ENCODE measurements around the gene FLOT1. TPM values are rescaled to one million over a fixed set of nuclear protein-coding genes. Genes with fewer than 3 reads are reported as not detected.
"Not testable (repeated sequence)": the region's sequence is repeated elsewhere in the genome, so short reads cannot be mapped to it uniquely, and the experiment has no call there.

The FLOT1 gene
- total and polyA plus RNA-seq, 4 donors, result 69.4 to 215 (median 157) TPM

DNA sequence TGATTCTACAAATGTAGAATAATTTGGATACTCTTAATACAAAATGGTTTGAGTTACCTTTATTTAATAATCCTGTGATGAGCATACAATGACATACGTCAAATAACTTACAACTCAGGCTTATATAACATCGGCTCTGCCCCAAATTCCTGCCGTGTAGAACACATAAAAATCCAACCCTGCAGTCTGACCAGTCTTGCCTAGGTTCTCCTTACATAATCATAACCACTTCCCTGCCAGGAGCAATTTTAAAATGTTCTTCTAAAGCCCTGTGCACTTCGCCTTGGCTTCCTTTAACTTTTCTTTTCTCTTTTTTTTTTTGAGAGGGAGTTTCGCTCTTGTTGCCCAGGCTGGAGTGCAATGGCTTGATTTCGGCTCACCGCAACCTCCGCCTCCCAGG, 18.1 kb upstream of the FLOT1 start:
- 92% methylated on average over 7 of the region's 8 CpGs for WGBS (ENCODE audit: insufficient coverage)
- Histone ChIP-seq H3K9me3 (ENCODE audit: control insufficient read depth, insufficient read depth, low read length) (no peaks in the 10 kb centered on the region), H3K27me3 (ENCODE audit: control insufficient read depth, insufficient read depth, low read length) (no peaks in the 10 kb centered on the region), H3K4me1 (ENCODE audit: control insufficient read depth, insufficient read depth, low read length) (peaks cover 7% of the 10 kb centered on the region), H3K36me3 (ENCODE audit: control insufficient read depth, insufficient read depth, low read length) (no peaks in the 10 kb centered on the region), H3K4me3 (ENCODE audit: low read depth, low read length) (no peak overlapping the region), H3K27ac (ENCODE audit: low read depth, low read length) (no peak overlapping the region)
- no peak for DNase-seq (ENCODE audit: low read depth in 4 of 6, low spot score in 6 of 6)

DNA sequence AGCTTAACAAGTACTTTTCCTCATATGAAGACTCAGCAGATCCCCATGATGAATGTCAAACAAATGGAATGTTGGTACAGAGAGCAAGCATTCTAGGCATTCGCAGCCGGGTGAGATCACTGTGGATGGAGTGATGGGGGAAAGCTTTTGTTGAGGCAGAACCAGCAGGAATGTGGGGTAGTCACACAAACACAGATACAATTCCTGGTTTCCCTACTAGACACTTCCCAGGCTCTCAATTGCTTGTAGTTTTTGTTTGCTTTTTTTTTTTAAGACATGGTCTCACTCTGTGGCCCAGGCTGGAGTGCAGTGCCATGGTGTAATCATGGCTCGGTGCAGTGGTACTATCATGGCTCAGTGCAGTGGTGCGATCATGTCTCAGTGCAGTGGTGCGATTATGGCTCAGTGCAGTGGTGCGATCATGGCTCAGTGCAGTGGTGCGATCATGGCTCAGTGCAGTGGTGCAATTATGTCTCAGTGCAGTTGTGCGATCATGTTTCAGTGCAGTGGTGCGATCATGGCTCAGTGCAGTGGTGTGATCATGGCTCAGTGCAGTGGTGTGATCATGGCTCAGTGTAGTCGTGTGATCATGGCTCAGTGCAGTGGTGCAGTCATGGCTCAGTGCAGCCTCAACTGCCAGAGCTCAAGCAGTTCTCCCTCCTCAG, 17.2 kb upstream of the FLOT1 start:
- no peaks in the 10 kb centered on the region for H3K27me3 ChIP-seq (ENCODE audit: control insufficient read depth, insufficient read depth, low read length)
- H3K4me3 ChIP-seq (ENCODE audit: low read depth, low read length), result no peak overlapping the region
- peaks cover 7% of the 10 kb centered on the region for H3K4me1 ChIP-seq (ENCODE audit: control insufficient read depth, insufficient read depth, low read length)
- 97% methylated on average over 8 of the region's 10 CpGs for WGBS (ENCODE audit: insufficient coverage)
- no peaks in the 10 kb centered on the region for H3K9me3 ChIP-seq (ENCODE audit: control insufficient read depth, insufficient read depth, low read length)
- no peak for DNase-seq (ENCODE audit: low read depth in 4 of 6, low spot score in 6 of 6)
- H3K27ac ChIP-seq (ENCODE audit: low read depth, low read length), result no peak overlapping the region
- no peaks in the 10 kb centered on the region for H3K36me3 ChIP-seq (ENCODE audit: control insufficient read depth, insufficient read depth, low read length)

DNA sequence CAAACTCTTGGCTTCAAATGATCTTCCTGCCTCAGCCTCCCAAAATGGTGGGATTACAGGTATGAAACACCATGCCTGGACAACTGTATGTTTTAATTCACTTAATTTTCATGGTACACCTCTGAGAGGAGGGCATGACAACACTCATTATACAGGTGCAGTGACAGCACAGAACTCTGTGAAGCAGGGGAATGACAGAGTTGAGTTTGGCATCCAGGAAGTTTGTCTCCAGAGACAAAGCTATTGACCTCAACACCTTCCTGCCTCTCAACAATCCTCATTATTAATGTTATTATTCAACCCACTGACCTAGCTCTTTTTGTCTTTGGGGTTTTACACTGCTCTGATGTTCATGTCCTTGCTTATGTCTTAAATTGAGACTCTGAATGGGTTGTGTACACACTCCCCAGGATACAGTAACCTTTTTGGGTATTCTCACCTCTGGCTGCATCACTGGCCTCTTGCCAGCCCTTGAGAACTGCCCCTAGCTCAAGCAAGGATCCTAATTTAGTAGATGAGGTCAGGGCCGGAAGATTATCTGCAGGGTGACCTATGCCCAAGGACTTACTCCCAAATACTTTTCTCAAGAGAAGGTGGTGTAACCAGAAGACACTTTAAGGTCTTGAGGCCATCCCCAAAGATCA, 14.9 kb upstream of the FLOT1 start:
- no peak for DNase-seq (ENCODE audit: low read depth in 4 of 6, low spot score in 6 of 6)
- 100% methylated on average over 1 of the region's 1 CpG for WGBS (ENCODE audit: insufficient coverage)
- Histone ChIP-seq H3K27me3 (ENCODE audit: control insufficient read depth, insufficient read depth, low read length) (no peaks in the 10 kb centered on the region), H3K4me1 (ENCODE audit: control insufficient read depth, insufficient read depth, low read length) (peaks cover 5% of the 10 kb centered on the region), H3K4me3 (ENCODE audit: low read depth, low read length) (no peak overlapping the region), H3K36me3 (ENCODE audit: control insufficient read depth, insufficient read depth, low read length) (no peaks in the 10 kb centered on the region), H3K27ac (ENCODE audit: low read depth, low read length) (no peak overlapping the region), H3K9me3 (ENCODE audit: control insufficient read depth, insufficient read depth, low read length) (no peaks in the 10 kb centered on the region)

GRCh38 chr6:30756405-30757003, 14.0 kb upstream of the FLOT1 start:
- not testable (repeated sequence) for H3K36me3 ChIP-seq (ENCODE audit: control insufficient read depth, insufficient read depth, low read length); H3K9me3 ChIP-seq (ENCODE audit: control insufficient read depth, insufficient read depth, low read length); DNase-seq (ENCODE audit: low read depth in 4 of 6, low spot score in 6 of 6); H3K27ac ChIP-seq (ENCODE audit: low read depth, low read length); H3K4me3 ChIP-seq (ENCODE audit: low read depth, low read length); H3K27me3 ChIP-seq (ENCODE audit: control insufficient read depth, insufficient read depth, low read length); H3K4me1 ChIP-seq (ENCODE audit: control insufficient read depth, insufficient read depth, low read length)
- 94% methylated on average over 5 of the region's 7 CpGs for WGBS (ENCODE audit: insufficient coverage)

DNA sequence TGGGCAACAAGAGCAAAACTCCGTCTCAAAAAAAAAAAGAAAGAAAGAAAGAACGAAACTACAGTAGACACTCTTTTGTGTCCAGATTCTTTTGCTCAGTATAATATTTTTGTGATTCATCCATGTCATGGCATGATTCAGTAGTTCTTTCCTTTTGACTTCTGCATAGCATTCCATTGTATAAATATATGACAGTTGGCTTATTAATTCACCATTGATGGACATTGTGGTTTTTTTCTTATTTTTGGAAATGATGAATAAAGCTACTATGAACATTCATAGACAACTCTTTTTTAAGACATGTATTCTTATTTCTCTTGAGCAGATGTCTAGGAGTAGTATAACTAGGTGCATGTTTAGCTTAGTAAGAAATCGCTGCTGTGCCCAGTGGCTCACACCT, 12.1 kb upstream of the FLOT1 start:
- Histone ChIP-seq H3K4me1 (ENCODE audit: control insufficient read depth, insufficient read depth, low read length) (peaks cover 8% of the 10 kb centered on the region), H3K9me3 (ENCODE audit: control insufficient read depth, insufficient read depth, low read length) (no peaks in the 10 kb centered on the region), H3K4me3 (ENCODE audit: low read depth, low read length) (no peak overlapping the region), H3K27me3 (ENCODE audit: control insufficient read depth, insufficient read depth, low read length) (no peaks in the 10 kb centered on the region), H3K27ac (ENCODE audit: low read depth, low read length) (no peak overlapping the region), H3K36me3 (ENCODE audit: control insufficient read depth, insufficient read depth, low read length) (no peaks in the 10 kb centered on the region)
- no peak for DNase-seq (ENCODE audit: low read depth in 4 of 6, low spot score in 6 of 6)
- 100% methylated on average over 1 of the region's 3 CpGs for WGBS (ENCODE audit: insufficient coverage)

DNA sequence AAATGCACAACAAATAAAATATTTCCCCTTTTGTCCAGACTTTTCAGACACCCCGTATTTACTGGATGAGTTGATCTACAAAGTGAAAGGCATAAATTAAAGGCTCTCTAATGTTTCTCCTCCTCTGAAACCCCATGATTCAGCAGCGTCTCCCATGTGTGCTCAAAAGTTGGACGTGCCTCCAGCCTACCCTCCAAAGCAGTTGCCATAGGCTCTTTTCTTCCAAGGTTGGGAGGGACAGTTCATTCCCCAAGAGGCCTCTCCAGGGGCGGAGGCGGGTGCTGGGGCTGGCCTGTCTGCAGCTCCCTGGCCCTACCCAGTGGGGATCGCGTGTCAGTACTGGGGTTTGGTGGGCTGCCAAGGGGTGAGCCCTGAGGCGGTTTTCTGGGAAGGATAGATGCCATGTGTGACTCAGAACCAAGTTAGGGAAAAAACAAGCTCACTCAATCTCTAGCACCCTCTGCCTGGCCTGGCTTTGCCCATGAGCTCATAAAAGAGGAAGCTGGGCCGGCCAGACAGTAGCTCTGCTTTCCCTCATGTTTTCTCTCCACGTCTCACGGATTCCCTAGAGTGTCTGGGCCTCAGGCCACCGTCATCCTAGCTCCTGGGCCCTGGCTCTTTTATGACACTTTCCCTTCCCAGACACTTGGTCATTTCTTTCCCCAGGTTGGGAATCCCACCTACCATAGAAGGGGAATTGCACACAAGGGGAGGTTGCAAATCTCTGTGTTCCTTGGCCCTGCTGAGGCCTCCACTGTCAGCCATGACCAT, 9.9 kb upstream of the FLOT1 start:
- Histone ChIP-seq H3K27ac (ENCODE audit: low read depth, low read length) (peak overlapping the region; percentile 70), H3K36me3 (ENCODE audit: control insufficient read depth, insufficient read depth, low read length) (no peaks in the 10 kb centered on the region), H3K4me3 (ENCODE audit: low read depth, low read length) (no peak overlapping the region), H3K9me3 (ENCODE audit: control insufficient read depth, insufficient read depth, low read length) (no peaks in the 10 kb centered on the region), H3K4me1 (ENCODE audit: control insufficient read depth, insufficient read depth, low read length) (peaks cover 8% of the 10 kb centered on the region), H3K27me3 (ENCODE audit: control insufficient read depth, insufficient read depth, low read length) (no peaks in the 10 kb centered on the region)
- WGBS (ENCODE audit: insufficient coverage), result 46% methylated on average over 6 of the region's 12 CpGs
- peak in 1 of 6 donors; percentile 79 for DNase-seq (ENCODE audit: low read depth in 4 of 6, low spot score in 6 of 6)

- Histone ChIP-seq H3K4me3 (ENCODE audit: low read depth, low read length) (no peak overlapping the region), H3K27ac (ENCODE audit: low read depth, low read length) (no peak overlapping the region), H3K9me3 (ENCODE audit: control insufficient read depth, insufficient read depth, low read length) (no peaks in the 10 kb centered on the region), H3K27me3 (ENCODE audit: control insufficient read depth, insufficient read depth, low read length) (no peaks in the 10 kb centered on the region), H3K36me3 (ENCODE audit: control insufficient read depth, insufficient read depth, low read length) (no peaks in the 10 kb centered on the region), H3K4me1 (ENCODE audit: control insufficient read depth, insufficient read depth, low read length) (peaks cover 8% of the 10 kb centered on the region)
- DNase-seq (ENCODE audit: low read depth in 4 of 6, low spot score in 6 of 6), result no peak
Measured at GRCh38 chr6:30750379-30750668, 7.8 kb upstream of the FLOT1 start.

DNA sequence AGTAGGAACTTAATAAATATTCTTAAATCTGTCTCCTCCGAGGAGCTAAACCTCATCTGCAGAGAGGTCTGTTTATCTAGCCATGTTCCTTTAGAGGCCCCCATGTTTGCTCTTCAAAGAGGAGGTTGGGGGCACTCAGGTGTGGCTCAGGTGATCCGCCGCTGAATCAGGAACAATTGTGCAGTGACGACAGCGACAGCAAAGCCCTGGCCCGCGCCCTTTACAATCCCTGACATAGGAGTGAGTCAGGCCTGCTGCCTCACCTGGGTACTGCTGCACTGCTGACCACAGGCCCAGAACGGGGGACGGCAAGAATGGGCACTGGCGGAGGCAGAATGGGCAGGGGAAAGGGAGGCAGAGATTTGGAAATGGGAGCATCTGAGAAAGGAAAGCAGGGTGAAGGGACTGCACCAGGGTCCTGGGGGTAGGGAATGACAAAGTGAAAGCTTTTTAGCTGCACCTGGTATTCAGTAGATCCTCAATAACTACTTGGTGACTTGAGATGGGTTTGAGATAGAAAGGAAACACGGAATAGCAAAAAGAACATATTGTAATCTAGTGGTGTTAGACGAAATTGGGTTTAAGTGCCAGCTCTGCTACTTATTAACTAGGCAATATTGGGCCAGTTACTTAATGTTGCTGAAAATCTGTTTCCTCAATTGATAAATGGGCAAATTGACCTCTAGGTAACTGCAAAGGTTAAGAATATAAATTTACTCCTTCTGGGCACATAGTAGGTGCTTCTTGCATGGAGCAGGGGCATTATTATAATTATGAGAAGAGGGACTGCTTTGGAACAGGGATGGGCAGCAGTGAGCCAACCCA, 7.3 kb upstream of the FLOT1 start:
- Histone ChIP-seq H3K36me3 (ENCODE audit: control insufficient read depth, insufficient read depth, low read length) (no peaks in the 10 kb centered on the region), H3K4me1 (ENCODE audit: control insufficient read depth, insufficient read depth, low read length) (peaks cover 12% of the 10 kb centered on the region), H3K27me3 (ENCODE audit: control insufficient read depth, insufficient read depth, low read length) (no peaks in the 10 kb centered on the region), H3K27ac (ENCODE audit: low read depth, low read length) (no peak overlapping the region), H3K9me3 (ENCODE audit: control insufficient read depth, insufficient read depth, low read length) (no peaks in the 10 kb centered on the region), H3K4me3 (ENCODE audit: low read depth, low read length) (no peak overlapping the region)
- no peak for DNase-seq (ENCODE audit: low read depth in 4 of 6, low spot score in 6 of 6)
- whole genome bisulfite sequencing (ENCODE audit: insufficient coverage), result 92% methylated on average over 8 of the region's 12 CpGs

- H3K27me3 ChIP-seq (ENCODE audit: control insufficient read depth, insufficient read depth, low read length), result no peaks in the 10 kb centered on the region
- H3K4me1 ChIP-seq (ENCODE audit: control insufficient read depth, insufficient read depth, low read length), result peaks cover 20% of the 10 kb centered on the region
- no peak overlapping the region for H3K27ac ChIP-seq (ENCODE audit: low read depth, low read length)
- DNase-seq (ENCODE audit: low read depth in 4 of 6, low spot score in 6 of 6), result no peak
- no peaks in the 10 kb centered on the region for H3K36me3 ChIP-seq (ENCODE audit: control insufficient read depth, insufficient read depth, low read length)
- 66% methylated on average over 3 of the region's 8 CpGs for WGBS (ENCODE audit: insufficient coverage)
- H3K9me3 ChIP-seq (ENCODE audit: control insufficient read depth, insufficient read depth, low read length), result no peaks in the 10 kb centered on the region
- no peak overlapping the region for H3K4me3 ChIP-seq (ENCODE audit: low read depth, low read length)
Measured at GRCh38 chr6:30748851-30749540, 6.5 kb upstream of the FLOT1 start.

Data from spinal cord (tissue), 10 donors.